Thymus (tissue), 11 donors: ENCODE measurements around the gene MEF2D. TPM values are rescaled to one million over a fixed set of nuclear protein-coding genes. Genes with fewer than 3 reads are reported as not detected.

Experiments
- DNase-seq, 9 donors: peaks; one replicate each; pipeline ENCODE4 v3.0.0-alpha.2; 2013; ENCODE audit warnings: low spot score in 9 of 9, low read depth in 6 of 9, missing footprints in 1 of 9
- H3K27ac ChIP-seq, 2 donors: one replicate each; pipeline ENCODE4 v1.5.1; 2013; ENCODE audit warnings: control low read depth in 1 of 2, low read depth in 1 of 2, low read length in 1 of 2, mild to moderate bottlenecking in 1 of 2, moderate library complexity in 1 of 2
- H3K27me3 ChIP-seq, 2 donors: one replicate each; pipeline ENCODE4 v1.5.1; 2013; ENCODE audit warnings: low read length in 1 of 2; ENCODE audit not compliant: control insufficient read depth in 2 of 2, insufficient read depth in 1 of 2
- H3K36me3 ChIP-seq, 2 donors: one replicate each; pipeline ENCODE4 v1.5.1; 2013; ENCODE audit warnings: low read length in 1 of 2, mild to moderate bottlenecking in 1 of 2, moderate library complexity in 1 of 2; ENCODE audit not compliant: control insufficient read depth in 2 of 2, insufficient read depth in 2 of 2
- H3K4me1 ChIP-seq, 2 donors: one replicate each; pipeline ENCODE4 v1.5.1; 2013; ENCODE audit warnings: low read length in 2 of 2; ENCODE audit not compliant: control insufficient read depth in 2 of 2, insufficient read depth in 2 of 2
- H3K4me3 ChIP-seq, 2 donors: one replicate each; pipeline ENCODE4 v1.5.1; 2013; ENCODE audit warnings: low read length in 2 of 2, control low read depth in 1 of 2, mild to moderate bottlenecking in 1 of 2
- H3K9me3 ChIP-seq, 2 donors: one replicate each; pipeline ENCODE4 v1.5.1; 2013; ENCODE audit warnings: low read length in 1 of 2, mild to moderate bottlenecking in 1 of 2; ENCODE audit not compliant: control insufficient read depth in 2 of 2, insufficient read depth in 1 of 2
- WGBS: extraction: QIAGEN DNeasy Blood & Tissue Kit; methylation state at CpG from one replicate; pipeline ENCODE4 v1.1.7; 2013; 5-methylcytosine and 5-hydroxymethylcytosine counted together
- polyA plus RNA-seq: library from polyadenylated mRNA; stranded (reverse); fragments of 200-250 nt; gene quantifications from one replicate; pipeline ENCODE4 v1.2.3, GENCODE V29; 2013
- total RNA-seq: library from RNA; stranded (reverse); fragments of 120-200 nt; gene quantifications from one replicate; pipeline ENCODE4 v1.2.4, GENCODE V29; 2013
- donor health status: healthy.

Gene MEF2D
- total and polyA plus RNA-seq, 2 donors = 8.3 to 26.3 TPM

DNA sequence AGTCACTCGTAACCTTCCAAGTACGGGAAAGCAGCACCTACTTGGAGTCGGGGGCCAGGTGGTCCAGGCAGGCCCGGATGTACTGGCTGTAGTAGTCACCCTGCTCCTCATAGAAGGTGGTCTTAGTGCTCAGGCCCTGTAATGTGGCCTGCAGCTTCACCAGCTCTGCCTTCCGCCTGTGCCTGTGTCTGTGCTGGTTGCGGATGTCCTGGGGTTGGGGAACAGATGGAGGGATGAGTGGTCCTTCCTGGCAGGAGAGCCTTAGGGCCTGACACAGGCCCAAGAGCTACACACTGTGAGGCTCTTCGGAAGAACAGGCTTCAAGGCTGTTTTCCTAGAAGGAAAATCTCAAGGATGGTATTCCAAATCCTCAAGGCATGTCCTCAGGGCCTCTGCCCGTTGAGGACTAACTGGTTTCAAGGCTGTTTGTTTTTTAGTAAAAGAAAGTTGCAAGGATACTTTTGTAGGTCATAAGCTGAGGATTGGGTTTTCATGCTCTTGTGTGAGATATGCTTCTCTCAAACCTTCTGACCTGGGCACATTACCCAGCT lies 28.4 kb upstream of the MEF2D start:
- Histone ChIP-seq H3K27me3 (no peaks in the 10 kb centered on the region), H3K36me3 (peaks cover 13% of the 10 kb centered on the region in 2 donors), H3K9me3 (no peaks in the 10 kb centered on the region), H3K4me3 (no peak overlapping the region), H3K4me1 (peaks cover 15 to 42% of the 10 kb centered on the region in 2 donors), H3K27ac (no peak overlapping the region)
- no peak for DNase-seq
- 97% methylated on average over 8 of the region's 8 CpGs for WGBS

DNA sequence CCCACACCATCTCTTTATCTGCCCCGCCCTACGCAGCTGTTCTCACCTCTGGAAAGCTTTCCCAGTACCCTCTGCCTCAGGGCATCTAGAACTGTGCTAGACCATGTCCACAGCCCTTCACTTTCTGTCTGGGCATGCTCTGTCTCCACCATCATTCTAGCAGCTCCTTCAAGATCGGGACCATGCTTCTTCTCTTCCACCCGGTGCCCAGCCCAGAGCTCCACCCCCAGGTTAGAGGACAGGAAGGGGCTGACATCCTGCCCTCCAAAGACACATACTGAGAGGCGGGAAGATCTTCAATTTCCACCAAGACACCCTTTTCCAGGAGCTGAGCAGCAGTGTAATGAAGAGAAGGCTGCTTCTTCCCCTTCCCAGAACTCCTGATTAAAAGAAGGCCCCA lies 27.7 kb upstream of the MEF2D start:
- DNase-seq = peak in 1 of 9 donors; percentile 37
- WGBS = 77% methylated on average over 5 of the region's 5 CpGs
- H3K4me1 ChIP-seq = peaks cover 18 to 47% of the 10 kb centered on the region in 2 donors
- peaks cover 7 to 13% of the 10 kb centered on the region in 2 donors for H3K36me3 ChIP-seq
- H3K9me3 ChIP-seq = no peaks in the 10 kb centered on the region
- no peak overlapping the region for H3K4me3 ChIP-seq
- H3K27ac ChIP-seq = peak overlapping the region in 1 of 2 donors; percentile 18
- no peaks in the 10 kb centered on the region for H3K27me3 ChIP-seq

DNA sequence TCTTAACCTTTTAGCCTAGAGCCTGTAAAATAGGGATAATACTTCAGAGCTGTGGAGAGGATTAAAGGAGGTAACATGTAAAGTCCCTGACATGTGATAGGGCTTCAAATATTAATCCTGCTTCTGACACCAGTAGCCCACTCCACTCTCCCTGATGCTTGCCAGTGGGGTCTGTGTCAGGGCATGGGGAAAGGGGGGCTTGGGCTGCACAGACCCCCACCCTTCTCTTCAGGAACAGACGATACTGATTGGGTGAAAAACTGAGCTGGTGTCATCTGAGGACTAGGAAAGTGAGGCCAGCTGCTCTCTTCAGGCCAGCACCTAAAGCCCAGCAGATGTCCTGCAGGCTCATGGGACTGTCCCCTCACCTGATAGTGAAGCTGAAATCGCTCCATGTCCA lies 27.0 kb upstream of the MEF2D start:
- Histone ChIP-seq H3K4me1 (peaks cover 18 to 49% of the 10 kb centered on the region in 2 donors), H3K27me3 (no peaks in the 10 kb centered on the region), H3K36me3 (peaks cover 7 to 10% of the 10 kb centered on the region in 2 donors), H3K27ac (no peak overlapping the region), H3K9me3 (no peaks in the 10 kb centered on the region), H3K4me3 (no peak overlapping the region)
- DNase-seq = no peak
- 99% methylated on average over 2 of the region's 2 CpGs for WGBS

DNA sequence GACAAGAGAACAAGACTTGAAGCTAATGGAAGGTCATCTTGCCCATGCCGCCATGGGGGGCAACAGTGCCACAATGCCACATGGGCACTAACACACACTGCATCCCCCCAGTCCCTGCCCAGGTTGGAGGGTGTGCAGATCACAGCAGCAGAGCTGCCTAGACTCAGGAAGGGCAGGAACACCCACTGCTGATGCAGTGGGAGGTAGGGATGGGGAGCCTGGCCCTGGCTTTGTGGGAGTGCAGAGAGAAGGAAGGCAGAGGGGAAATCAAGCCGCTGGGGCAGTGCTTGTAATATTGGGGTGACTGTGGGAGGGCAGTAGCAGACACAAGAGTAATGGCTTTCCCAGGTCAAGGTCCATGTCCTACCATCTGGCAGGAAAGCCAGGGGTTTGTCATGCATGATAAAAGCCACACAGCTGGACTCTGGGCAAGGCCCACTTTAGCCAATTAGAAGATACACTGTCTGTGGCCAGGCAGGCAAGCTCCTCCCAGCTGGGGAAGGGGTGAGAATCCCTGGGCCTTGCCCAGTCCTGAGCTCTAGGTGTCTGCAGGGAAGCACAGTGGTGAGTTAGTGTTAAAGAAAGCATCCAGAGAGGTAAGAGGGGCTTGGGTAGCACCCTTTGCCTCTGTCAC lies 25.4 kb upstream of the MEF2D start:
- H3K4me1 ChIP-seq = peaks cover 18 to 49% of the 10 kb centered on the region in 2 donors
- H3K36me3 ChIP-seq = peaks cover 7 to 10% of the 10 kb centered on the region in 2 donors
- no peaks in the 10 kb centered on the region for H3K9me3 ChIP-seq
- no peak overlapping the region for H3K4me3 ChIP-seq
- no peaks in the 10 kb centered on the region for H3K27me3 ChIP-seq
- H3K27ac ChIP-seq = no peak overlapping the region
- 95% methylated on average over 2 of the region's 2 CpGs for WGBS
- DNase-seq = no peak

DNA sequence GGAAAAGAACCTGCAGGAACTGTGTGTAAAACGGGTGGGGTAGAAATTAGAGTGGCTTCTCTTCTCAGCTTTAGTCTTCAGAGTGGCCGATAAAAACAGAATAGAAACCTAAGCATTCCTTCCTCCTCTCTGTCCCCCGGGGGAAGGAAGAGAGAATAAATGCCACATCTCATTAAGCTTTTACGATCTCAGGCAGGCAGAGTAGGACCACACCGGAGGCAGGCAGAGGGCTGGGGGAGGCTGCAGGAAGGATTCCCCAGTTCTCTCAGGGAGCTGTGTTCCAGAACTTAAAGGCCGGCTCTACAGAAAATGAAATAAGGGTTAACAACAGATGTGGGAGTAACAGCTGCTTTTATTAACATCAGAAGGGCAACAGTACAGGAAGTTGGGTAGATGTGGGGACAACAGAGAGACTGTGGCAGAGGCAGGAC lies 24.5 kb upstream of the MEF2D start:
- DNase-seq = peak in 2 of 9 donors; percentile 18 to 53

DNA sequence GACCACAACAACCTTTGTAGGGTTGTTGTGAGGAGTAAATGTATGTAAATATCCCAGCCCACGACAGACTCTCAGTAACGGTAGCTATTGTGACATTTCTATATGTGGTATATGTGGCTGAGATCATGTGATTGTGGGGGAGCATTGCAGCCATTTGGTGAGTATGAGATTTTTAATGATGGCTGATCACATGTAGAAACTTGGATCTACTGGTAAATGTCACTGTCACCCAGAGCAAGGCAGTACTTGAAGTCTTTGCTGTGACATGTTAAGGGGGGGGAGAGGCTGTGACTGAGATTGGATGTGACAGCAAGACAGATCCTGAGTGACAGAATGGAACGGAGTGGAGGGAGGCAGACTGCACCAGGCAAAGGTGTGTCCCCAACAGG lies 23.9 kb upstream of the MEF2D start:
- DNase-seq = peak in 5 of 9 donors; percentile 43 to 78 (median 46)
- H3K4me1 ChIP-seq = peaks cover 18 to 49% of the 10 kb centered on the region in 2 donors
- H3K9me3 ChIP-seq = no peaks in the 10 kb centered on the region
- H3K27me3 ChIP-seq = no peaks in the 10 kb centered on the region
- no peak overlapping the region for H3K4me3 ChIP-seq
- peak overlapping the region; percentile 64 to 82 for H3K27ac ChIP-seq
- WGBS = 20% methylated on average over 3 of the region's 3 CpGs
- H3K36me3 ChIP-seq = peaks cover 6 to 7% of the 10 kb centered on the region in 2 donors

More for the DNA sequence above, 24.5 kb upstream of the MEF2D start:
- H3K4me3 ChIP-seq = no peak overlapping the region
- 5% methylated on average over 6 of the region's 6 CpGs for WGBS
- H3K9me3 ChIP-seq = no peaks in the 10 kb centered on the region
- no peaks in the 10 kb centered on the region for H3K27me3 ChIP-seq
- H3K4me1 ChIP-seq = peaks cover 18 to 49% of the 10 kb centered on the region in 2 donors
- H3K27ac ChIP-seq = peak overlapping the region; percentile 64 to 82
- H3K36me3 ChIP-seq = peaks cover 6 to 7% of the 10 kb centered on the region in 2 donors

DNA sequence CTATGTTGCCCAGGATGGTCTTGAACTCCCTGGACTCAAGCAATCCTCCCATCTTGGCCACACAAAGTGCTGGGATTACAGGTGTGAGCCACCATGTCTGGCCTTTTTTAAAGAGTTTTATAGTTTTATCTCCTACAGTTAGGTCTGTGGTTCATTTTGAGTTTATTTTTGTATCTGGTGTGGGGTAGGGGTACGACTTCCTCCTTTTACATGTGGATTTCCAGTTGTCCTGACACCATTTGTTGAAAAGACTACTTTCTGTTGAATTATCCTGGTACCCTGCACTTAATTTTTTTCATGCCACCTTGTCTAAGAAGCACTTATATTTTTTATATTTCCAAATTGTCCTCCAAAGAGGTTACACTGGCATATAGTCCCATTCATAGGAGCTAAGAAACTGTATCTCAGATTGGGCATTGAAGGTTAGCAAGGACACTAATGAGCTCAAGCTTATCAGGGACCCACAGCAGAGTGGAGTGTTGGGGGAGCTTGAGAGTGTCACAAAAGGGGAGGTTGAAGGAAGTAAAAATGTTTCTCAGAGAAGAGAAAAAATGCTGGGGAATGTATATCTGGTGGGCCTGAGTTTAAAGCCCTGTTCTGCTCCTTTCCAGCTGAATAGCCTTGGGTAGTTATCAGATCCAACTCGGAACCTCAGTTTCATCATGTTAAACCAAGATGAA lies 23.4 kb upstream of the MEF2D start:
- 9% methylated on average over 2 of the region's 2 CpGs for WGBS
- Histone ChIP-seq H3K9me3 (no peaks in the 10 kb centered on the region), H3K4me1 (peaks cover 18 to 48% of the 10 kb centered on the region in 2 donors), H3K36me3 (peaks cover 6% of the 10 kb centered on the region in 2 donors), H3K27me3 (no peaks in the 10 kb centered on the region), H3K4me3 (no peak overlapping the region), H3K27ac (peak overlapping the region; percentile 64 to 82)
- DNase-seq = no peak

DNA sequence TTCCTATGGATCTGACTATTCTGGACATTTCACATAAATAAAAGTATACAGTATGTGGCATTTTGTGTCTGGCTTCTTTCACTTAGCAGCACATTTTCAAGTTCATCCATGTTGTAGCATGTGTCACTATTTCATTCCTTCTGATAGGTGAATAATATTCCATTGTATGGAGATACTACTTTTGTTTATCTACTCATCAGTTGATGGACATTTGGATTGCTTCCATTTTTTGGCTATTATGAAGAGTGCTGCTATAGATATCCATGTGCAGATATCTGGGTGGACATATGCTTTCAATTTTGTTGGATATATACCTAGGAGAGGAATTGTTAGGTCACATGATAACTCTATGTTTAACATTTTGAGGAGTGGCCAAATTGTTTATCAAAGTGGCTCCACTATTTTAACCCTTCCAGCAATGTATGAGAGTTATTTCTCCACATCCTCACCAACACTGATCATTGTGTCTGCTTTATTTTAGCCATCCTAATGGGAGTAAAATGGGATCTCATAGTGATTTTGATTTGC lies 21.9 kb upstream of the MEF2D start:
- Histone ChIP-seq H3K4me1 (peaks cover 18 to 33% of the 10 kb centered on the region in 2 donors), H3K27ac (no peak overlapping the region), H3K9me3 (no peaks in the 10 kb centered on the region), H3K4me3 (no peak overlapping the region), H3K36me3 (peaks cover 0 to 6% of the 10 kb centered on the region in 2 donors), H3K27me3 (no peaks in the 10 kb centered on the region)
- no peak for DNase-seq

DNA sequence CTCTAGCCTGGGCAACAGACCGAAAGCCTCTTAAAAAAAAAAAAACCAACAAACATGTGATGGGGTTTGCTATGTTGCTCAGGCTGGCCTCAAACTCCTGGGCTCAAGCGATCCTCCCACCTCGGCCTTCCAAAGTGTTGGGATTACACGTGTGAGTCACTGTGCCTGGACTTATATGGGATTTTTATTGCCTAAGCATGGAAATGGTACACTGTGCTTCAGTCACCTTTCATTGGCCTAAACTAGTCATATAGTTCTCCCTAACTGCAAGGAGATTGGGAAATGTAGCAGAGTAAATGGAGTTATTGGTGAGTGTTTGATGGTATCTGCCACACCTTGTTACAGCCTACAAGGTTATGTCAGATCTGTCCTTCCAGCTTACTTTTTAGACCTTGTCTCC lies 17.2 kb upstream of the MEF2D start:
- H3K27ac ChIP-seq = no peak overlapping the region
- no peaks in the 10 kb centered on the region for H3K4me1 ChIP-seq
- no peak for DNase-seq
- H3K36me3 ChIP-seq = no peaks in the 10 kb centered on the region
- no peak overlapping the region for H3K4me3 ChIP-seq
- WGBS = 98% methylated on average over 4 of the region's 4 CpGs
- H3K27me3 ChIP-seq = no peaks in the 10 kb centered on the region
- no peaks in the 10 kb centered on the region for H3K9me3 ChIP-seq
